22Rv1 (cell line): ENCODE measurements around the gene UTP4.
A peak's percentile ranks its signal among the peaks of the same experiment; 100 is the strongest.

ENCODE experiments used
- H3K27ac ChIP-seq: fragments of 450-650 bp; 2 replicates; pipeline ENCODE4 v1.5.1; 2017
- CTCF ChIP-seq: fragments of 450-650 bp; IDR thresholded peaks from 2 replicates; pipeline ENCODE4 v1.5.1; 2017; ENCODE audit warnings: mild to moderate bottlenecking
- ZFX ChIP-seq: fragments of 450-650 bp; IDR thresholded peaks from 2 replicates; pipeline ENCODE4 v1.6.1; 2017; ENCODE audit warnings: antibody characterized with exemption, borderline replicate concordance

Gene UTP4

GRCh38 chr16:69150146-69150865 lies 17.9 kb downstream of the UTP4 start:
- no peak for TF ChIP-seq ZFX
- TF ChIP-seq CTCF = peak; percentile 89
- no peak overlapping the region for H3K27ac ChIP-seq

- H3K27ac ChIP-seq = no peak overlapping the region
- no peak for TF ChIP-seq ZFX
- no peak for TF ChIP-seq CTCF
Observed at GRCh38 chr16:69157196-69157595, 24.7 kb downstream of the UTP4 start.

- H3K27ac ChIP-seq = no peak overlapping the region
- TF ChIP-seq CTCF = no peak
- TF ChIP-seq ZFX = no peak
Observed at GRCh38 chr16:69160192-69160591, 27.7 kb downstream of the UTP4 start.

GRCh38 chr16:69165584-69165983 lies 33.1 kb downstream of the UTP4 start:
- H3K27ac ChIP-seq = no peak overlapping the region
- TF ChIP-seq CTCF = no peak
- no peak for TF ChIP-seq ZFX

GRCh38 chr16:69166221-69166833 lies 33.9 kb downstream of the UTP4 start:
- no peak overlapping the region for H3K27ac ChIP-seq
- TF ChIP-seq CTCF (no peak), ZFX (no peak)

GRCh38 chr16:69166946-69167930 lies 34.8 kb downstream of the UTP4 start:
- no peak for TF ChIP-seq ZFX
- no peak for TF ChIP-seq CTCF
- no peak overlapping the region for H3K27ac ChIP-seq

GRCh38 chr16:69169051-69169450 lies 36.6 kb downstream of the UTP4 start:
- no peak overlapping the region for H3K27ac ChIP-seq
- TF ChIP-seq CTCF = no peak
- no peak for TF ChIP-seq ZFX
